T-cell (primary cell): ENCODE measurements around the gene BMERB1. TPM values are rescaled to one million over a fixed set of nuclear protein-coding genes. Genes with fewer than 3 reads are reported as not detected.
A peak's percentile ranks its signal among the peaks of the same experiment; 100 is the strongest.
"Not testable (repeated sequence)": the region's sequence is repeated elsewhere in the genome, so short reads cannot be mapped to it uniquely, and the experiment has no call there.

Source experiments
- ATAC-seq, 4 experiments: fragments of 200-7000 bp in 3 of 4; fragments of 150-1000 bp in 1 of 4; cut with Tn5 transposase; replicated peaks in 1 of 4; 1 replicate in 3 of 4; 2 replicates in 1 of 4; pipeline ENCODE4 v1.10.0; 2021; ENCODE audit warnings: moderate library complexity in 3 of 4, mild to moderate bottlenecking in 2 of 4, moderate number of reproducible peaks in 1 of 4
- CTCF ChIA-PET, 2 donors: fragments of 300-600 bp; sonication (Branson Sonifier 250); formaldehyde crosslinking; loops; one replicate each; lab custom pipeline; 2022; ENCODE audit warnings: antibody characterized with exemption in 2 of 2; lab: Charles Lee
- POLR2A ChIA-PET, 2 donors: fragments of 300-600 bp; sonication (Branson Sonifier 250); formaldehyde crosslinking; loops; one replicate each; lab custom pipeline; 2022; ENCODE audit warnings: antibody characterized with exemption in 2 of 2; lab: Charles Lee
- DNase-seq, 35 experiments: peaks; one replicate each; pipeline versions ENCODE4 v3.0.0 to v3.0.0-alpha.2; 2013 to 2023
- H3K27ac ChIP-seq: one replicate; pipeline ENCODE4 v1.5.1; 2013; ENCODE audit warnings: low read length
- H3K27me3 ChIP-seq, 2 experiments: replicated peaks in 1 of 2; 1 replicate in 1 of 2; 2 replicates in 1 of 2; pipeline versions ENCODE4 v1.6.1 to v1.7.0; 2013; ENCODE audit warnings: low read length in 1 of 2, mixed read lengths in 1 of 2; ENCODE audit not compliant: control insufficient read depth in 2 of 2, insufficient read depth in 2 of 2; ENCODE audit errors: extremely low read depth in 1 of 2
- H3K36me3 ChIP-seq, 2 donors: 1 replicate in 1 of 2; 2 replicates in 1 of 2; pipeline versions ENCODE4 v1.6.1 to v1.7.0; 2013; ENCODE audit warnings: low read length in 1 of 2; ENCODE audit not compliant: control insufficient read depth in 2 of 2, insufficient read depth in 1 of 2; ENCODE audit errors: extremely low read depth in 1 of 2
- H3K4me1 ChIP-seq, 2 experiments: 1 replicate in 1 of 2; 2 replicates in 1 of 2; pipeline versions ENCODE4 v1.6.1 to v1.7.0; 2013; ENCODE audit warnings: low read length in 2 of 2, mixed read lengths in 1 of 2; ENCODE audit not compliant: insufficient read depth in 2 of 2, control insufficient read depth in 1 of 2; ENCODE audit errors: extremely low read depth in 1 of 2
- H3K4me3 ChIP-seq, 2 donors: 1 replicate in 1 of 2; 2 replicates in 1 of 2; pipeline versions ENCODE4 v1.5.1 to v1.7.0; 2013; ENCODE audit warnings: mild to moderate bottlenecking in 2 of 2, low read length in 1 of 2, moderate library complexity in 1 of 2; ENCODE audit not compliant: control insufficient read depth in 1 of 2; ENCODE audit errors: extremely low read depth in 1 of 2
- H3K9me3 ChIP-seq: 2 replicates; pipeline ENCODE4 v1.7.0; 2013
- H3K27ac Mint-ChIP-seq, 2 donors: one replicate each; pipeline ENCODE4 v1.8.0; 2020 to 2021; ENCODE audit warnings: mild to moderate bottlenecking in 2 of 2, mixed read lengths in 2 of 2
- H3K27me3 Mint-ChIP-seq, 2 donors: one replicate each; pipeline ENCODE4 v1.8.0; 2021 to 2022; ENCODE audit warnings: mixed read lengths in 2 of 2
- H3K36me3 Mint-ChIP-seq: one replicate; pipeline ENCODE4 v1.8.0; 2021; ENCODE audit warnings: mixed read lengths
- H3K4me1 Mint-ChIP-seq, 3 donors: one replicate each; pipeline ENCODE4 v1.8.0; 2020 to 2022; ENCODE audit warnings: mixed read lengths in 3 of 3, mild to moderate bottlenecking in 1 of 3
- H3K4me3 Mint-ChIP-seq, 3 donors: one replicate each; pipeline ENCODE4 v1.8.0; 2020 to 2022; ENCODE audit warnings: mild to moderate bottlenecking in 3 of 3, mixed read lengths in 3 of 3, moderate library complexity in 3 of 3
- H3K9me3 Mint-ChIP-seq, 3 donors: one replicate each; pipeline ENCODE4 v1.8.0; 2020 to 2022; ENCODE audit warnings: mixed read lengths in 3 of 3
- WGBS: methylation state at CpG from one replicate; pipeline ENCODE4 v1.1.5; 2013; ENCODE audit warnings: missing lambda C conversion rate; ENCODE audit not compliant: insufficient coverage; 5-methylcytosine and 5-hydroxymethylcytosine counted together
- total RNA-seq, 35 experiments: library from RNA in 6 of 35; stranded (reverse) in 6 of 35; fragments of 120-200 nt in 1 of 35; gene quantifications; one replicate each; pipeline versions ENCODE4 v1.2.1 to v1.2.4 and lab custom pipeline; 2013 to 2026

The BMERB1 gene
- total RNA-seq, 5 donors from 2014 or later (not counting 1 experiment from before 2014, with no cell fraction given): 2.1 to 9.6 (median 5.6) TPM

- H3K4me3 Mint-ChIP-seq: no peak overlapping the region
- ChIA-PET POLR2A (interaction anchor here in 1 of 2 donors (0.6 kb wide), 1 partner anchor 16 kb away, joined by 3 read pairs; no protein-coding TSS in a partner anchor), CTCF (no interaction called here)
- no peak for ATAC-seq
- H3K9me3 ChIP-seq: no peaks in the 10 kb centered on the region
- no peaks in the 10 kb centered on the region for H3K4me1 ChIP-seq
- peak overlapping the region; percentile 30 to 68 for H3K27ac Mint-ChIP-seq
- H3K27ac ChIP-seq: no peak overlapping the region
- peaks cover 21 to 99% of the 10 kb centered on the region in 2 donors for H3K36me3 ChIP-seq
- peaks cover 76% of the 10 kb centered on the region for H3K36me3 Mint-ChIP-seq
- H3K4me3 ChIP-seq: no peak overlapping the region
- DNase-seq: no peak
- WGBS: 98% methylated on average over 18 of the region's 23 CpGs
- H3K9me3 Mint-ChIP-seq: no peaks in the 10 kb centered on the region
- H3K4me1 Mint-ChIP-seq: peaks cover 3 to 16% (median 4%) of the 10 kb centered on the region in 3 donors
- H3K27me3 ChIP-seq: no peaks in the 10 kb centered on the region
- H3K27me3 Mint-ChIP-seq: no peaks in the 10 kb centered on the region
Measured at GRCh38 chr16:15602285-15603044, 168.1 kb downstream of the BMERB1 start.

GRCh38 chr16:15604460-15605440, 170.4 kb downstream of the BMERB1 start:
- Histone ChIP-seq H3K4me3 (no peak overlapping the region), H3K27ac (no peak overlapping the region), H3K9me3 (no peaks in the 10 kb centered on the region), H3K27me3 (no peaks in the 10 kb centered on the region), H3K4me1 (no peaks in the 10 kb centered on the region), H3K36me3 (peaks cover 19 to 99% of the 10 kb centered on the region in 2 donors)
- WGBS: 95% methylated on average over 4 of the region's 14 CpGs
- H3K9me3 Mint-ChIP-seq: no peaks in the 10 kb centered on the region
- H3K27me3 Mint-ChIP-seq: no peaks in the 10 kb centered on the region
- ATAC-seq: no peak
- no peak for DNase-seq
- H3K4me1 Mint-ChIP-seq: peaks cover 3 to 16% (median 4%) of the 10 kb centered on the region in 3 donors
- H3K4me3 Mint-ChIP-seq: no peak overlapping the region
- peaks cover 79% of the 10 kb centered on the region for H3K36me3 Mint-ChIP-seq
- ChIA-PET CTCF (interaction anchor here in 1 of 2 donors (0.6 kb wide), 1 partner anchor 58 kb away, joined by 8 read pairs; no protein-coding TSS in a partner anchor), POLR2A (interaction anchor here in 1 of 2 donors (0.6 kb wide), 1 partner anchor 8 kb away, joined by 3 read pairs; no protein-coding TSS in a partner anchor)
- peak overlapping the region; percentile 48 to 65 for H3K27ac Mint-ChIP-seq

DNA sequence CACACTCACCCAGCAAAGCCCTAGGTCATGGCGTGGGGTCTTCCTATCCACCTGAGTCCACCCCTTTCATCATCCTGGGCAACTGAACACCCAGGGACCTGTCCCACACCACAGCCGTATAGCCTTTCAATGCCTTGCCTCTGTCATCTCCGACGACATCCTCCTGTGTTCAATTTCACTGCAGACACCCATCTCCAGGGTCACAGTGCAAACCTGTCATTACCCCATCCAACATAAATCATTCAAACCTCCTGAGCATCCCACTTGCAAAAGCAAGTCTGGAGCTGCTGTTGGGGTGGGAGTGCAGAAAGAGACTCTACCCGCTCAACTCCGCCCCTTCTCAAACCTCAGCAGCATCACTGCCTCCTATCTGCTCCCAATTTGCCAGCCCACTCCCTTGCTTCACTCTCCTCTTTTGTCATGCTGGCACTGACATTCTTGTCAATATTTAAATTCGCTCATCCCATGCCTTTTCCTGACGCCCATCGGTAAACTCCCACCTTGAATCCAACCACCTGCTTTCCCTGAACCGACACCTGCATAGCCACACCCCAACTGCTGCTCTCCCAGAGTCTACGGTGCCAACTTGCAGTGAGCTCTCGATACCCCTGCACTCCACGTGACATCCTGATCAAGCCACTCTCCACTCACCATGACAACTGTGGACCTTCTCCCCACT, 171.6 kb downstream of the BMERB1 start:
- Mint-ChIP-seq H3K4me3 (no peak overlapping the region), H3K27ac (peak overlapping the region; percentile 65 to 89), H3K9me3 (no peaks in the 10 kb centered on the region), H3K27me3 (no peaks in the 10 kb centered on the region), H3K36me3 (peaks cover 80% of the 10 kb centered on the region), H3K4me1 (peaks cover 3 to 16% (median 4%) of the 10 kb centered on the region in 3 donors)
- 95% methylated on average over 13 of the region's 13 CpGs for WGBS
- CTCF ChIA-PET: no interaction called here
- ATAC-seq: no peak
- Histone ChIP-seq H3K36me3 (peaks cover 19 to 99% of the 10 kb centered on the region in 2 donors), H3K4me1 (no peaks in the 10 kb centered on the region), H3K4me3 (no peak overlapping the region), H3K9me3 (no peaks in the 10 kb centered on the region), H3K27ac (no peak overlapping the region), H3K27me3 (no peaks in the 10 kb centered on the region)
- POLR2A ChIA-PET: no interaction called here
- DNase-seq: no peak

DNA sequence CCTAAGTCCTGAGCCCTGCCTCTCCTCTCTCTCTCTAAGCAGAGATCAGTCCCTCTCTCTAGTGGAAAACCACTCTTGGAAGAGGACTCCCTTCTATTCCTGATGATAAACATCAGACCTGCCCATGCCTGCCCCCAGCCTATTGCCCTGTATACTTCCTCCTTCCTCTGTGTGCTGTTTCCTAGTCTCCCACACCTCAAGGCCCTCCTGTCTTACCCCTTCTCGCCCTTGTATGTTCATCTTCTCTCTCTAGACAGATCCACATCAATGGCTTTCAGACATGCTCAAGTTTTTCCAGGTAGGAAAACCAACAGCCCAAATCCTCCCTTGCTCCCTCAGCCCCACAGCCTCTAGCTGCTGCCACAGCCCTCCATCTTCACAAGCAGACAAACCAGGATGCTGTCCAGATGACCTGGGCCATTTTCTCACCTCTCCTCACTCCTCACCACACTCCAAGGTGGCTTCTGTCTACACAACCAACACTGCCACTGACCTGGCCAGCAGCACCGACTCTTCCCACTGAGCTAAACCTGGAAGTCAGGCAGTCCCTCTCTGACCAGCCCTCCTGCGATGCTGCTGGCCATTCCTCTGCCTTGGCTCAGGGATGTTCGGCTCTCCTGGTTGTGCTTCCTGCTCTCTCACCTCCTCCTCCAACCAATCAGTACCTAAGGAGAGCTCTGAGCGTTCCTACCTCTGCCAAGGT, 172.3 kb downstream of the BMERB1 start:
- H3K4me1 Mint-ChIP-seq: peaks cover 3 to 16% (median 4%) of the 10 kb centered on the region in 3 donors
- peak overlapping the region; percentile 65 to 89 for H3K27ac Mint-ChIP-seq

GRCh38 chr16:15607221-15607699, 172.9 kb downstream of the BMERB1 start:
- CTCF ChIA-PET, H3K9me3 ChIP-seq, ATAC-seq, H3K27me3 Mint-ChIP-seq, H3K4me3 Mint-ChIP-seq, H3K4me3 ChIP-seq, H3K4me1 ChIP-seq, H3K9me3 Mint-ChIP-seq, H3K27ac ChIP-seq, H3K27me3 ChIP-seq, POLR2A ChIA-PET, DNase-seq: not testable (repeated sequence)
- Mint-ChIP-seq H3K36me3 (peaks cover 74% of the 10 kb centered on the region), H3K27ac (peak overlapping the region; percentile 65 to 89), H3K4me1 (peaks cover 3 to 16% (median 4%) of the 10 kb centered on the region in 3 donors)
- H3K36me3 ChIP-seq: peaks cover 18 to 99% of the 10 kb centered on the region in 2 donors
- no CpG with 5 or more reads among the region's 12 CpGs for WGBS

More for the DNA sequence above, 172.3 kb downstream of the BMERB1 start:
- no peaks in the 10 kb centered on the region for H3K27me3 ChIP-seq
- CTCF ChIA-PET: no interaction called here
- peaks cover 16 to 99% of the 10 kb centered on the region in 2 donors for H3K36me3 ChIP-seq
- 100% methylated on average over 4 of the region's 5 CpGs for WGBS
- Mint-ChIP-seq H3K27me3 (no peaks in the 10 kb centered on the region), H3K36me3 (peaks cover 76% of the 10 kb centered on the region), H3K4me3 (no peak overlapping the region), H3K9me3 (no peaks in the 10 kb centered on the region)
- H3K27ac ChIP-seq: no peak overlapping the region
- POLR2A ChIA-PET: no interaction called here
- H3K4me3 ChIP-seq: no peak overlapping the region
- DNase-seq: no peak
- no peak for ATAC-seq
- H3K4me1 ChIP-seq: no peaks in the 10 kb centered on the region
- H3K9me3 ChIP-seq: no peaks in the 10 kb centered on the region
